Measurements from ENCODE around the gene LPCAT1. TPM values are rescaled to one million over a fixed set of nuclear protein-coding genes. Genes with fewer than 3 reads are reported as not detected.
"Not testable (repeated sequence)": the region's sequence is repeated elsewhere in the genome, so short reads cannot be mapped to it uniquely, and the experiment has no call there.

The LPCAT1 gene
- polyA plus RNA-seq, 4 donors = 4.5 to 22.3 (median 7.5) TPM

- not testable (repeated sequence) for H3K4me1 ChIP-seq (ENCODE audit: control insufficient read depth in 3 of 3, insufficient read depth in 2 of 3, low read depth in 1 of 3, low read length in 2 of 3); H3K27me3 ChIP-seq (ENCODE audit: control insufficient read depth in 3 of 3, insufficient read depth in 3 of 3, low read length in 3 of 3); FAIRE-seq; DNase-seq; H3K36me3 ChIP-seq (ENCODE audit: control insufficient read depth in 3 of 3, insufficient read depth in 2 of 3, low read depth in 1 of 3, low read length in 3 of 3); H3K9me3 ChIP-seq (ENCODE audit: control insufficient read depth in 2 of 2, insufficient read depth in 1 of 2, low read depth in 1 of 2, low read length in 1 of 2); H3K4me3 ChIP-seq (ENCODE audit: low read depth in 1 of 3, low read length in 3 of 3); H3K27ac ChIP-seq (ENCODE audit: low read depth in 1 of 3, low read length in 2 of 3)
- 81 to 91% (median 89%) methylated on average over 4 to 13 of the region's 13 CpGs for WGBS, 3 donors
Measured at GRCh38 chr5:1422522-1422921, 101.2 kb downstream of the LPCAT1 start.

- H3K4me3 ChIP-seq (ENCODE audit: low read depth in 1 of 3, low read length in 3 of 3) = no peak overlapping the region
- DNase-seq = no peak
- H3K27ac ChIP-seq (ENCODE audit: low read depth in 1 of 3, low read length in 2 of 3) = no peak overlapping the region
- no peak for FAIRE-seq
- 87 to 90% (median 90%) methylated on average over 29 of the region's 29 CpGs for WGBS, 3 donors
- H3K27me3 ChIP-seq (ENCODE audit: control insufficient read depth in 3 of 3, insufficient read depth in 3 of 3, low read length in 3 of 3) = no peaks in the 10 kb centered on the region
- no peaks in the 10 kb centered on the region for H3K4me1 ChIP-seq (ENCODE audit: control insufficient read depth in 3 of 3, insufficient read depth in 2 of 3, low read depth in 1 of 3, low read length in 2 of 3)
- no peaks in the 10 kb centered on the region for H3K9me3 ChIP-seq (ENCODE audit: control insufficient read depth in 2 of 2, insufficient read depth in 1 of 2, low read depth in 1 of 2, low read length in 1 of 2)
- no peaks in the 10 kb centered on the region for H3K36me3 ChIP-seq (ENCODE audit: control insufficient read depth in 3 of 3, insufficient read depth in 2 of 3, low read depth in 1 of 3, low read length in 3 of 3)
Measured at GRCh38 chr5:1421521-1422341, 102.0 kb downstream of the LPCAT1 start.

- Histone ChIP-seq H3K36me3 (ENCODE audit: control insufficient read depth in 3 of 3, insufficient read depth in 2 of 3, low read depth in 1 of 3, low read length in 3 of 3) (no peaks in the 10 kb centered on the region), H3K9me3 (ENCODE audit: control insufficient read depth in 2 of 2, insufficient read depth in 1 of 2, low read depth in 1 of 2, low read length in 1 of 2) (no peaks in the 10 kb centered on the region), H3K27me3 (ENCODE audit: control insufficient read depth in 3 of 3, insufficient read depth in 3 of 3, low read length in 3 of 3) (no peaks in the 10 kb centered on the region), H3K4me3 (ENCODE audit: low read depth in 1 of 3, low read length in 3 of 3) (no peak overlapping the region), H3K27ac (ENCODE audit: low read depth in 1 of 3, low read length in 2 of 3) (no peak overlapping the region), H3K4me1 (ENCODE audit: control insufficient read depth in 3 of 3, insufficient read depth in 2 of 3, low read depth in 1 of 3, low read length in 2 of 3) (no peaks in the 10 kb centered on the region)
- FAIRE-seq (no peak), DNase-seq (no peak)
- WGBS, 3 donors = 79 to 86% (median 80%) methylated on average over 23 of the region's 23 CpGs
Measured at GRCh38 chr5:1420211-1421195, 103.3 kb downstream of the LPCAT1 start.

- 70 to 79% (median 77%) methylated on average over 11 of the region's 11 CpGs for WGBS, 3 donors
- Histone ChIP-seq H3K4me1 (ENCODE audit: control insufficient read depth in 3 of 3, insufficient read depth in 2 of 3, low read depth in 1 of 3, low read length in 2 of 3) (no peaks in the 10 kb centered on the region), H3K27me3 (ENCODE audit: control insufficient read depth in 3 of 3, insufficient read depth in 3 of 3, low read length in 3 of 3) (no peaks in the 10 kb centered on the region), H3K36me3 (ENCODE audit: control insufficient read depth in 3 of 3, insufficient read depth in 2 of 3, low read depth in 1 of 3, low read length in 3 of 3) (no peaks in the 10 kb centered on the region), H3K27ac (ENCODE audit: low read depth in 1 of 3, low read length in 2 of 3) (no peak overlapping the region), H3K4me3 (ENCODE audit: low read depth in 1 of 3, low read length in 3 of 3) (no peak overlapping the region), H3K9me3 (ENCODE audit: control insufficient read depth in 2 of 2, insufficient read depth in 1 of 2, low read depth in 1 of 2, low read length in 1 of 2) (no peaks in the 10 kb centered on the region)
- DNase-seq = no peak
- FAIRE-seq = no peak
Measured at GRCh38 chr5:1419476-1420210, 104.1 kb downstream of the LPCAT1 start.

GRCh38 chr5:1418921-1419280 is 104.9 kb downstream of the LPCAT1 start:
- H3K27me3 ChIP-seq (ENCODE audit: control insufficient read depth in 3 of 3, insufficient read depth in 3 of 3, low read length in 3 of 3) = no peaks in the 10 kb centered on the region
- FAIRE-seq (no peak), DNase-seq (no peak)
- no peaks in the 10 kb centered on the region for H3K9me3 ChIP-seq (ENCODE audit: control insufficient read depth in 2 of 2, insufficient read depth in 1 of 2, low read depth in 1 of 2, low read length in 1 of 2)
- no peaks in the 10 kb centered on the region for H3K36me3 ChIP-seq (ENCODE audit: control insufficient read depth in 3 of 3, insufficient read depth in 2 of 3, low read depth in 1 of 3, low read length in 3 of 3)
- H3K4me3 ChIP-seq (ENCODE audit: low read depth in 1 of 3, low read length in 3 of 3) = no peak overlapping the region
- H3K4me1 ChIP-seq (ENCODE audit: control insufficient read depth in 3 of 3, insufficient read depth in 2 of 3, low read depth in 1 of 3, low read length in 2 of 3) = no peaks in the 10 kb centered on the region
- no peak overlapping the region for H3K27ac ChIP-seq (ENCODE audit: low read depth in 1 of 3, low read length in 2 of 3)

- 83 to 91% (median 84%) methylated on average over 2 of the region's 2 CpGs for WGBS, 3 donors
- Histone ChIP-seq H3K9me3 (ENCODE audit: control insufficient read depth in 2 of 2, insufficient read depth in 1 of 2, low read depth in 1 of 2, low read length in 1 of 2) (no peaks in the 10 kb centered on the region), H3K27ac (ENCODE audit: low read depth in 1 of 3, low read length in 2 of 3) (no peak overlapping the region), H3K4me3 (ENCODE audit: low read depth in 1 of 3, low read length in 3 of 3) (no peak overlapping the region), H3K27me3 (ENCODE audit: control insufficient read depth in 3 of 3, insufficient read depth in 3 of 3, low read length in 3 of 3) (no peaks in the 10 kb centered on the region), H3K4me1 (ENCODE audit: control insufficient read depth in 3 of 3, insufficient read depth in 2 of 3, low read depth in 1 of 3, low read length in 2 of 3) (no peaks in the 10 kb centered on the region), H3K36me3 (ENCODE audit: control insufficient read depth in 3 of 3, insufficient read depth in 2 of 3, low read depth in 1 of 3, low read length in 3 of 3) (no peaks in the 10 kb centered on the region)
- no peak for FAIRE-seq
- no peak for DNase-seq
Measured at GRCh38 chr5:1418238-1418920, 105.4 kb downstream of the LPCAT1 start.

- 65 to 71% (median 66%) methylated on average over 5 to 6 of the region's 6 CpGs for WGBS, 3 donors
- Histone ChIP-seq H3K36me3 (ENCODE audit: control insufficient read depth in 3 of 3, insufficient read depth in 2 of 3, low read depth in 1 of 3, low read length in 3 of 3) (no peaks in the 10 kb centered on the region), H3K4me1 (ENCODE audit: control insufficient read depth in 3 of 3, insufficient read depth in 2 of 3, low read depth in 1 of 3, low read length in 2 of 3) (no peaks in the 10 kb centered on the region), H3K4me3 (ENCODE audit: low read depth in 1 of 3, low read length in 3 of 3) (no peak overlapping the region), H3K27ac (ENCODE audit: low read depth in 1 of 3, low read length in 2 of 3) (no peak overlapping the region), H3K27me3 (ENCODE audit: control insufficient read depth in 3 of 3, insufficient read depth in 3 of 3, low read length in 3 of 3) (no peaks in the 10 kb centered on the region), H3K9me3 (ENCODE audit: control insufficient read depth in 2 of 2, insufficient read depth in 1 of 2, low read depth in 1 of 2, low read length in 1 of 2) (no peaks in the 10 kb centered on the region)
- DNase-seq (no peak), FAIRE-seq (no peak)
Measured at GRCh38 chr5:1417586-1418225, 106.1 kb downstream of the LPCAT1 start.

Data from small intestine (tissue), 7 donors.